Measurements from ENCODE around the gene MTHFS. TPM values are rescaled to one million over a fixed set of nuclear protein-coding genes. Genes with fewer than 3 reads are reported as not detected.

Gene MTHFS
- total and polyA plus RNA-seq, 7 donors, result 7.8 to 30.5 (median 16.2) TPM

DNA sequence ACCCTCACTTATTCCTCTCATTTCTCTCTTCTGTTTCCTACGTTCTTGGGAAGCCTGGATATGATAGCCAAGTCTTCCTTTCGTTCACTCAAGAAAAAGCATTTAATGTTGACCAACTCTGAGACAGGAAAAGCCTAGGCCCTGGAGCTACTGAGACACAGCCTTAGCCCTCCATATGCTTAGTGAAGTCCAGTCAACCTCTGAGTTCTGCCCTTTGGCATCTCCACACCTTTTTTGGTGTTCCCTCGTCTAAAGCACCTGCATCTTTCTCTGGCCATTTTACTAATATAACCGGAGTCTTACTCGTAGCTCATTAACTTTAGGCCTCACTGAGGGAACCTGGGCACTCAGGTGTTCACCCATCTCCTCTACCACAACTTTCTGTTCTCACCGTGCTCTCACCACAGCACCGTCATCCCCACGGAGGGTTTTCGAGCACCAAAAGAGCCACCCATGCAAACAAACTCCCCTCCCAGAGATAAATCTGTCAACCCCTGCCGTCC lies 632 bp downstream of the MTHFS start:
- Histone ChIP-seq H3K27me3 (ENCODE audit: insufficient read depth in 3 of 3, low read length in 2 of 3) (no peaks in the 10 kb centered on the region), H3K36me3 (ENCODE audit: insufficient read depth in 1 of 2, low read depth in 1 of 2) (no peaks in the 10 kb centered on the region), H3K4me3 (peak overlapping the region; percentile 86), H3K27ac (peak overlapping the region; percentile 92), H3K4me1 (no peaks in the 10 kb centered on the region), H3K9me3 (no peaks in the 10 kb centered on the region)
- no peak for DNase-seq
- TF ChIP-seq, protein P1, sequence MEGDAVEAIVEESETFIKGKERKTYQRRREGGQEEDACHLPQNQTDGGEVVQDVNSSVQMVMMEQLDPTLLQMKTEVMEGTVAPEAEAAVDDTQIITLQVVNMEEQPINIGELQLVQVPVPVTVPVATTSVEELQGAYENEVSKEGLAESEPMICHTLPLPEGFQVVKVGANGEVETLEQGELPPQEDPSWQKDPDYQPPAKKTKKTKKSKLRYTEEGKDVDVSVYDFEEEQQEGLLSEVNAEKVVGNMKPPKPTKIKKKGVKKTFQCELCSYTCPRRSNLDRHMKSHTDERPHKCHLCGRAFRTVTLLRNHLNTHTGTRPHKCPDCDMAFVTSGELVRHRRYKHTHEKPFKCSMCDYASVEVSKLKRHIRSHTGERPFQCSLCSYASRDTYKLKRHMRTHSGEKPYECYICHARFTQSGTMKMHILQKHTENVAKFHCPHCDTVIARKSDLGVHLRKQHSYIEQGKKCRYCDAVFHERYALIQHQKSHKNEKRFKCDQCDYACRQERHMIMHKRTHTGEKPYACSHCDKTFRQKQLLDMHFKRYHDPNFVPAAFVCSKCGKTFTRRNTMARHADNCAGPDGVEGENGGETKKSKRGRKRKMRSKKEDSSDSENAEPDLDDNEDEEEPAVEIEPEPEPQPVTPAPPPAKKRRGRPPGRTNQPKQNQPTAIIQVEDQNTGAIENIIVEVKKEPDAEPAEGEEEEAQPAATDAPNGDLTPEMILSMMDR (IDR thresholded peaks at IDR 0.05), result no peak
- 11 to 14% (median 12%) methylated on average over 10 of the region's 10 CpGs for WGBS, 3 donors
- ATAC-seq, result peak in 3 of 4 donors; percentile 1 to 28 (median 9)
- intact Hi-C loops (cut with DNase I), result loop anchor here (2.0 to 10.0 kb wide), 6 partner anchors 27 to 279 kb away; partner anchors contain the start of genes FAH (in 1 of the 2) and ZFAND6 (in 1 of the 2)

DNA sequence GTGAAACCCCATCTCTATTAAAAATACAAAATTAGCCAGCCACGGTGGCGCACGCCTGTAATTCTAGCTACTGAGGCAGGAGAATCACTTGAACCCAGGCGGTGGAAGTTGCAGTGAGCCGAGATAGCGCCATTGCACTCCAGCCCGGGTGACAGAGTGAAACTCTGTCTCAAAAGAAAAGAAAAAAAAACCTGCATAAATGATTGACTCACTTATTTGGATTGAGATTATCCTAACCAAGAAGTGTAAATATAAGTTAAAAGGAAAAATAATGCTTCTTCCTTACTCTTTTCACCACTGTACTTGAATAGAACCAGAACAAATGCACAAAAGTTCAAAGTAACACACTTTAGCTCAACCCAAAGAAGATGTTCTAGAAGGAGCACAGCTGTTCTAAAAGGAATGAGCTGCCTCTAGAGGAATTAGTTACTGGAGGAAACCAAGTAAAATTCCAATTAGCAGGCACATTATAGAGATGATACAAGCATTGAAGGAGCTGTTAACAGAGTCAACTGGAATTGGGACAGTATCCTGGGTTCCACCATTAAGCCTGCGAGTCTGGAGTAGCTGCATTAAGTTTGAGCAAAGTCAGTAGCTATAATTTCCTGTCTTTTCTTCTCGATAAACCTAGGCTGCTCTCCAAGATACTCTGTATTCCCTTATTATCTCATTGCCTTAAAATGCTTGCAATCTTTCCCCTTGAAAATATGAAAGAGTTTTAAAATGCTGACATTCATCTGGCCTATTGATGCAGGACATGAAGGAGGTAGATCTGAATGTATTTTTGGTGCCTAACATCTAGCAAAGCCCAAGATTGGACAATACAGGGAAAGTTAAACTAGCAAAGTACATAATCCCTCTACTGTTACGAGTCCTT lies 9.5 kb downstream of the MTHFS start:
- no peaks in the 10 kb centered on the region for H3K9me3 ChIP-seq
- intact Hi-C loops (cut with DNase I), result no loop called here
- peaks cover 12 to 59% of the 10 kb centered on the region in 2 donors for H3K36me3 ChIP-seq (ENCODE audit: insufficient read depth in 1 of 2, low read depth in 1 of 2)
- H3K4me3 ChIP-seq, result no peak overlapping the region
- ATAC-seq, result no peak
- DNase-seq, result no peak
- no peaks in the 10 kb centered on the region for H3K4me1 ChIP-seq
- no peak overlapping the region for H3K27ac ChIP-seq
- H3K27me3 ChIP-seq (ENCODE audit: insufficient read depth in 3 of 3, low read length in 2 of 3), result no peaks in the 10 kb centered on the region
- TF ChIP-seq, protein P1 (IDR thresholded peaks at IDR 0.05), result no peak
- 87 to 93% (median 87%) methylated on average over 10 of the region's 10 CpGs for WGBS, 3 donors

DNA sequence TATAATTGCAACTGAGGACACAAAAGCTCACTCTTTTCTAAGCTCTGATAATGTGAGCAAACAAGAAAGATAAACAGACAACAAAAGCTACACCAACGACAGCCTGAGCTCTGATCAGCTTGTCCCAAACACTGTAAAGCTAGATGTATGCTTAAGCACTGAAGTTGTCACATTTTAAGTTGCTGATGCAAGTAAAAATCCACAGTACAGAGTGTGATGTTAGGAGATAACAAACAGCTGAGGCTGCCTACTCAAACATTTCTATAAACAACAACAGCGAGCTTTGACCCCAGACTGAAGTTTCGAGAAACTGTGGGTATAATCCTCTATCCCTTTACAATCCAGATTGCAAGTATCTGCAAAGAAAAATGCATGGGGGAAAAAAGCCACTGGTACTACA lies 10.7 kb downstream of the MTHFS start:
- H3K27me3 ChIP-seq (ENCODE audit: insufficient read depth in 3 of 3, low read length in 2 of 3), result no peaks in the 10 kb centered on the region
- TF ChIP-seq, protein P1 (IDR thresholded peaks at IDR 0.05), result no peak
- intact Hi-C loops (cut with DNase I), result no loop called here
- no peak for DNase-seq
- WGBS, 3 donors, result 75 to 92% (median 89%) methylated on average over 3 of the region's 3 CpGs
- no peak overlapping the region for H3K4me3 ChIP-seq
- H3K9me3 ChIP-seq, result no peaks in the 10 kb centered on the region
- H3K27ac ChIP-seq, result no peak overlapping the region
- no peak for ATAC-seq
- H3K36me3 ChIP-seq (ENCODE audit: insufficient read depth in 1 of 2, low read depth in 1 of 2), result peaks cover 12 to 66% of the 10 kb centered on the region in 2 donors
- H3K4me1 ChIP-seq, result no peaks in the 10 kb centered on the region

DNA sequence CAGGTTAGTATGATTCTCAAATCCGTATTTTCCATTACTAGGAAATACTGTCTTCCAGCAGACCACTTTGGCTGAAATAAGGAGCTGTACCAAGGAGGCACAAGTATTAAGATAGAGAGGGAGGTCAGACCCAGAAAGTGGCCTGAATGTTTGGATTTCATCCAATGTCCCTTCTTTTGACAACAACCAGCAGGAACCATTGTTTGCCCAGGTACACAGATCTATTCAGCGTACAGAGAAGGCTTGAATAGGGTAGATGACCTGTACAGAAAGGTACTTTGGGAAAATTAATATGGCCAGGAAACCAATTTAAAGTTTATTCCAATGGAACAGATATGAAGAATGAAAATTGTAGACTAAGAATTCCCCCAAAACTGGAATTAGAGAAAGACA lies 12.6 kb downstream of the MTHFS start:
- WGBS, 3 donors, result 96 to 98% (median 98%) methylated on average over 2 of the region's 2 CpGs
- ATAC-seq (no peak), DNase-seq (no peak)
- Histone ChIP-seq H3K4me1 (no peaks in the 10 kb centered on the region), H3K27me3 (ENCODE audit: insufficient read depth in 3 of 3, low read length in 2 of 3) (no peaks in the 10 kb centered on the region), H3K9me3 (no peaks in the 10 kb centered on the region), H3K36me3 (ENCODE audit: insufficient read depth in 1 of 2, low read depth in 1 of 2) (peaks cover 12 to 76% of the 10 kb centered on the region in 2 donors), H3K4me3 (no peak overlapping the region), H3K27ac (no peak overlapping the region)
- TF ChIP-seq, protein P1 (IDR thresholded peaks at IDR 0.05), result no peak
- intact Hi-C loops (cut with DNase I), result no loop called here

Measured in psoas muscle (tissue), 8 donors.